Endothelial cell of umbilical vein (primary cell): ENCODE data around the gene PKD2L2. TPM values are rescaled to one million over a fixed set of nuclear protein-coding genes. Genes with fewer than 3 reads are reported as not detected.

Source experiments
- BruUV-seq: library from RNA; stranded (reverse); fragments of 400-500 nt; replicated peaks from 2 replicates; lab custom pipeline; 2021; lab: Mats Ljungman, UMichigan
- CTCF ChIA-PET: fragments of 300-600, 350-600 bp; sonication (Branson Sonifier 250); formaldehyde crosslinking; loops from one replicate; lab custom pipeline; 2021; ENCODE audit warnings: antibody characterized with exemption, inconsistent platforms; lab: Charles Lee
- POLR2A ChIA-PET: fragments of 300-600, 350-600 bp; sonication (Branson Sonifier 250); formaldehyde crosslinking; loops from one replicate; lab custom pipeline; 2021; ENCODE audit warnings: antibody characterized with exemption, inconsistent platforms; lab: Charles Lee
- DNase-seq: peaks from one replicate; pipeline ENCODE4 v3.0.0-alpha.2; 2011; ENCODE audit warnings: low read depth, low spot score
- FAIRE-seq: peaks from 2 replicates; lab custom pipeline; 2011; peaks lifted over from hg19 to GRCh38; lab: Jason Lieb, UNC
- H2AFZ ChIP-seq: 2 replicates; pipeline ENCODE4 v1.6.0; 2012; ENCODE audit warnings: low read depth, low read length, control low read depth, inconsistent platforms
- H3K27ac ChIP-seq: 2 replicates; pipeline ENCODE4 v1.5.1; 2011; ENCODE audit warnings: low read depth, mild to moderate bottlenecking, control low read depth, low read length, moderate library complexity; ENCODE audit not compliant: insufficient read depth
- H3K27me3 ChIP-seq, 2 experiments: 2 replicates each; pipeline versions ENCODE4 v1.6.0 to v1.6.1; 2011; ENCODE audit warnings: low read length in 2 of 2, mixed read lengths in 1 of 2; ENCODE audit not compliant: control insufficient read depth in 2 of 2, insufficient read depth in 2 of 2
- H3K36me3 ChIP-seq, 2 experiments: 2 replicates in 1 of 2; 3 replicates in 1 of 2; pipeline ENCODE4 v1.5.1; 2011; ENCODE audit warnings: low read length in 2 of 2, mild to moderate bottlenecking in 1 of 2, moderate library complexity in 1 of 2; ENCODE audit not compliant: control insufficient read depth in 2 of 2, insufficient read depth in 2 of 2; ENCODE audit errors: extremely low read depth in 1 of 2
- H3K4me1 ChIP-seq: 3 replicates; pipeline ENCODE4 v1.5.1; 2011; ENCODE audit warnings: mild to moderate bottlenecking, low read length; ENCODE audit not compliant: control insufficient read depth, insufficient read depth; ENCODE audit errors: extremely low read depth
- H3K4me2 ChIP-seq: 2 replicates; pipeline ENCODE4 v1.6.1; 2011; ENCODE audit warnings: low read length, control low read depth, mixed read lengths; ENCODE audit not compliant: insufficient read depth
- H3K4me3 ChIP-seq, 3 experiments: fragments of 200-600 bp in 1 of 3; sonication (generic), shearing (Covaris generic) in 1 of 3; replicated peaks in 1 of 3; 2 replicates each; pipeline ENCODE4 v1.5.1; 2011 to 2016; ENCODE audit warnings: control low read depth in 3 of 3, low read length in 3 of 3, mild to moderate bottlenecking in 2 of 3, inconsistent platforms in 1 of 3, low read depth in 1 of 3, moderate library complexity in 1 of 3; ENCODE audit not compliant: insufficient read depth in 1 of 3
- H3K79me2 ChIP-seq: 2 replicates; pipeline ENCODE4 v1.6.0; 2012; ENCODE audit warnings: low read length, inconsistent platforms; ENCODE audit not compliant: control insufficient read depth, insufficient read depth
- H3K9ac ChIP-seq: replicated peaks from 2 replicates; pipeline ENCODE3; 2011; ENCODE audit warnings: low read length, control low read depth; ENCODE audit not compliant: insufficient read depth; ENCODE audit errors: extremely low read depth
- H3K9me1 ChIP-seq: replicated peaks from 3 replicates; pipeline ENCODE4 v1.6.0; 2011; ENCODE audit warnings: mild to moderate bottlenecking, low read length; ENCODE audit not compliant: control insufficient read depth, insufficient read depth; ENCODE audit errors: extremely low read depth
- H3K9me3 ChIP-seq: replicated peaks from 2 replicates; pipeline ENCODE4 v1.5.1; 2012; ENCODE audit warnings: low read length, inconsistent platforms; ENCODE audit not compliant: control insufficient read depth, insufficient read depth
- H4K20me1 ChIP-seq: replicated peaks from 2 replicates; pipeline ENCODE3; 2011; ENCODE audit warnings: mild to moderate bottlenecking, low read length; ENCODE audit not compliant: control insufficient read depth, insufficient read depth; ENCODE audit errors: extremely low read depth
- EZH2 ChIP-seq: IDR thresholded peaks from 2 replicates; pipeline ENCODE4 v1.6.1; 2012; ENCODE audit warnings: borderline replicate concordance, low read depth, mild to moderate bottlenecking, moderate library complexity, low read length, inconsistent platforms; ENCODE audit not compliant: severe bottlenecking
- FOS ChIP-seq: IDR thresholded peaks from 2 replicates; pipeline ENCODE4 v1.6.1; 2011; ENCODE audit warnings: mild to moderate bottlenecking, low read length, moderate library complexity, borderline replicate concordance; ENCODE audit not compliant: insufficient read depth
- GATA2 ChIP-seq: IDR thresholded peaks from 2 replicates; pipeline ENCODE4 v1.7.0; 2011; ENCODE audit warnings: low read depth, mild to moderate bottlenecking, moderate library complexity, mixed read lengths, low read length; ENCODE audit not compliant: insufficient read length, insufficient read depth
- JUN ChIP-seq: IDR thresholded peaks from 2 replicates; pipeline ENCODE4 v1.6.1; 2011; ENCODE audit warnings: borderline replicate concordance, low read depth; ENCODE audit not compliant: insufficient read length, insufficient read depth
- MYC ChIP-seq: IDR thresholded peaks from one replicate; pipeline ENCODE4 v1.6.1; 2011; ENCODE audit warnings: mild to moderate bottlenecking, low read depth, low read length
- POLR2A ChIP-seq: IDR thresholded peaks from 2 replicates; pipeline ENCODE4 v1.6.1; 2012; ENCODE audit warnings: low read depth, mild to moderate bottlenecking, control low read depth, low read length
- POLR2AphosphoS5 ChIP-seq: IDR thresholded peaks from 2 replicates; pipeline ENCODE4 v1.6.1; 2012; ENCODE audit warnings: low read depth, mild to moderate bottlenecking, control low read depth, low read length, moderate library complexity; ENCODE audit not compliant: insufficient read depth
- dilution Hi-C: fragments of 300-500 bp; cut with MboI; formaldehyde crosslinking; loops from one replicate; pipeline ENCODE4 v1.15.0; 2019; ENCODE audit warnings: low sequenced_read_pairs; ENCODE audit not compliant: extremely low pct_ligation_motif_present
- intact Hi-C: fragments of 100-400 bp; cut with micrococcal nuclease; formaldehyde crosslinking; loops from one replicate; pipeline ENCODE4 v1.10.0; 2022
- polyA plus RNA-seq, 4 experiments: library from polyadenylated mRNA; depleted of rRNA in 3 of 4; stranded (reverse) in 3 of 4; unstranded in 1 of 4; fragments of >200 nt; gene quantifications; 2 replicates each; pipeline versions ENCODE4 v1.2.1 to v1.2.3, GENCODE V29; 2011 to 2012; ENCODE audit warnings: missing spikeins in 1 of 4
- total RNA-seq: library from RNA; stranded (reverse); gene quantifications from 2 replicates; pipeline ENCODE4 v1.2.3, GENCODE V29; 2021
- TF ChIP-seq, protein P1 (sequence below), 2 donors: IDR thresholded peaks; 1 replicate in 1 of 2; 2 replicates in 1 of 2; pipeline ENCODE4 v1.5.1; 2011; ENCODE audit warnings: low read length in 2 of 2, mild to moderate bottlenecking in 2 of 2, moderate library complexity in 2 of 2, control low read depth in 1 of 2, inconsistent platforms in 1 of 2, low read depth in 1 of 2; ENCODE audit not compliant: insufficient read depth in 1 of 2; ENCODE audit errors: extremely low read depth in 1 of 2
- TF ChIP-seq, protein P2 (sequence below): IDR thresholded peaks from 2 replicates; pipeline ENCODE4 v1.6.1; 2011; ENCODE audit not compliant: insufficient read depth, insufficient read length

The PKD2L2 gene
- total and polyA plus RNA-seq, 2 donors (not counting 3 experiments of a cell fraction or from before 2014, with no cell fraction given) = not detected

DNA sequence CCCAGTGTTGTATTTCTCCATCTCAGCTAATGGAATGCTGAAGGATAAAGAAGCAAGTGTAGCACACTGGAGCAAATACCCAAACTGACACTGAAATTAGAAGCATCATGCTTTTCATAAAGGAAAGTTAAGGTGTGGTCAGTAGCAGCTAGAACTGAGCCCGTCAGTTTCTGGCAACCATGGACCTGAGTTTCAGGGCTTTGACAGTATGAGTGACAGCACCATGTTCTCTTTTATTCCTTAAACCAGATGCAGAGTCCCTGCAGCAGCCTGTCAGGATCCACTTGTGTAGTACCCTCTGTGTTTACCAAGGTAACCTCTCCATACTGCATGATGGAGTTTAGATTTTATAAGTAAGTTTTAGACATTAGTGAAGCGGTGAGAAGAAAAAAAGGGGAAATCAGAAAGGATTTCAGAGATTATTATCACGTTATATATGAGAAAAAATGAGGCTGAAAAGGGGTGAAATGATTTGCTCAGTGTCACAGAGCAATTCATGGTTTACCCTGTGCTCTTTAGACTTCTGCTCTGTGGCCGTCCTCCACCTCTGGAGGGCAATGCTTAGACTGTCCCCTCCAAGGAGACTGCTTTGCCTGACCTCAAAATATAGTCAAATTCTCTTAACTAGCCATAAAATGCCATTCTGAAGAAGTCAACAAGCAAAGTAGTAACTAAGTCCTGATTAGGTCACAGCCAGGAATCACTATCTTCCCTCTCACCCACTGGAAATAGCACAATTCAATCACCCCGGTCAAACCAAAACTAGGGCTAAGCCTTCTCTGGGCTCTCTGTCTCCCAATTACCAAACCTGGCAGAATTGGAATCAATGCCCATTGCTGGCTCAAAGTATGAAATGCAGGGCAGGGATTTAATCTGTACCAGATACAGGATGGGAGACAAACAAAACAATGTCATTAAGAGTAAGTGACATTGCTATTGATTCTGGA, 32.1 kb upstream of the PKD2L2 start:
- H3K79me2 ChIP-seq = no peaks in the 10 kb centered on the region
- H3K4me1 ChIP-seq = no peaks in the 10 kb centered on the region
- no peak overlapping the region for H3K27ac ChIP-seq
- H3K9me1 ChIP-seq = no peaks in the 10 kb centered on the region
- no peaks in the 10 kb centered on the region for H3K9me3 ChIP-seq
- no peak overlapping the region for H3K9ac ChIP-seq
- intact Hi-C loops (no loop called here), dilution Hi-C loops (no loop called here)
- H3K4me3 ChIP-seq = no peak overlapping the region
- FAIRE-seq (no peak), DNase-seq (no peak)
- peaks cover 0 to 2% of the 10 kb centered on the region in 2 experiments for H3K27me3 ChIP-seq
- POLR2A ChIA-PET = interaction anchor here (0.5 kb wide), 1 partner anchor 38 kb away, joined by 3 read pairs; no protein-coding TSS in a partner anchor
- H4K20me1 ChIP-seq = no peaks in the 10 kb centered on the region
- H3K36me3 ChIP-seq = no peaks in the 10 kb centered on the region
- H2AFZ ChIP-seq = peak overlapping the region; percentile 21
- no TSS peak for BruUV-seq
- TF ChIP-seq, protein P1, sequence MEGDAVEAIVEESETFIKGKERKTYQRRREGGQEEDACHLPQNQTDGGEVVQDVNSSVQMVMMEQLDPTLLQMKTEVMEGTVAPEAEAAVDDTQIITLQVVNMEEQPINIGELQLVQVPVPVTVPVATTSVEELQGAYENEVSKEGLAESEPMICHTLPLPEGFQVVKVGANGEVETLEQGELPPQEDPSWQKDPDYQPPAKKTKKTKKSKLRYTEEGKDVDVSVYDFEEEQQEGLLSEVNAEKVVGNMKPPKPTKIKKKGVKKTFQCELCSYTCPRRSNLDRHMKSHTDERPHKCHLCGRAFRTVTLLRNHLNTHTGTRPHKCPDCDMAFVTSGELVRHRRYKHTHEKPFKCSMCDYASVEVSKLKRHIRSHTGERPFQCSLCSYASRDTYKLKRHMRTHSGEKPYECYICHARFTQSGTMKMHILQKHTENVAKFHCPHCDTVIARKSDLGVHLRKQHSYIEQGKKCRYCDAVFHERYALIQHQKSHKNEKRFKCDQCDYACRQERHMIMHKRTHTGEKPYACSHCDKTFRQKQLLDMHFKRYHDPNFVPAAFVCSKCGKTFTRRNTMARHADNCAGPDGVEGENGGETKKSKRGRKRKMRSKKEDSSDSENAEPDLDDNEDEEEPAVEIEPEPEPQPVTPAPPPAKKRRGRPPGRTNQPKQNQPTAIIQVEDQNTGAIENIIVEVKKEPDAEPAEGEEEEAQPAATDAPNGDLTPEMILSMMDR (IDR thresholded peaks at IDR 0.05; ENCODE audit: extremely low read depth in 1 of 2, insufficient read depth in 1 of 2, low read depth in 1 of 2, low read length in 2 of 2) = no peak
- TF ChIP-seq POLR2A (no peak), JUN (no peak), MYC (no peak), FOS (no peak), EZH2 (no peak), GATA2 (no peak), POLR2AphosphoS5 (no peak)
- TF ChIP-seq, protein P2, sequence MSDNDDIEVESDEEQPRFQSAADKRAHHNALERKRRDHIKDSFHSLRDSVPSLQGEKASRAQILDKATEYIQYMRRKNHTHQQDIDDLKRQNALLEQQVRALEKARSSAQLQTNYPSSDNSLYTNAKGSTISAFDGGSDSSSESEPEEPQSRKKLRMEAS = no peak
- H3K4me2 ChIP-seq = no peak overlapping the region
- CTCF ChIA-PET = no interaction called here
